Measurements from ENCODE around the gene SRD5A1.

Gene SRD5A1

DNA sequence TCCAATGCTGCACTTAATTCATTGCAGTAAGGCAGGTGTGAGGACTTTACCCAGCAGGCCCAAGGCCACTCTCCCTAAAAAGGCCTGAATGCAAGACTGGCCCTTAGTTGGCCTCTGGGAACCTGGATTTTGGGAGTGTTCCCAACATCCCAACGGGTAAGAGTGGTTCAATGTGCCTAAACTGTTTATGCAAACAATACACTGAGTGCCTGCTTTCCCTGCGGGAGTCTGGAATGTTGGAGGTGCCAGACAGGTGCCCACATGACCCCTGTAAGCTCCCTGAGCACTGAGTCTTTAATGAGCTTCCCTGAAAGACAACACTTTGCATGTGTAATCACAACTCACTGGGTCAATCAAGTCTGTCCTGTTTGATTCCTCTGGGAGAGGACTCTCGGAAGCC is 37.8 kb upstream of the SRD5A1 start:
- no peaks in the 10 kb centered on the region for H3K79me2 ChIP-seq (ENCODE audit: insufficient read depth, low read depth)
- TF ChIP-seq, protein P1, sequence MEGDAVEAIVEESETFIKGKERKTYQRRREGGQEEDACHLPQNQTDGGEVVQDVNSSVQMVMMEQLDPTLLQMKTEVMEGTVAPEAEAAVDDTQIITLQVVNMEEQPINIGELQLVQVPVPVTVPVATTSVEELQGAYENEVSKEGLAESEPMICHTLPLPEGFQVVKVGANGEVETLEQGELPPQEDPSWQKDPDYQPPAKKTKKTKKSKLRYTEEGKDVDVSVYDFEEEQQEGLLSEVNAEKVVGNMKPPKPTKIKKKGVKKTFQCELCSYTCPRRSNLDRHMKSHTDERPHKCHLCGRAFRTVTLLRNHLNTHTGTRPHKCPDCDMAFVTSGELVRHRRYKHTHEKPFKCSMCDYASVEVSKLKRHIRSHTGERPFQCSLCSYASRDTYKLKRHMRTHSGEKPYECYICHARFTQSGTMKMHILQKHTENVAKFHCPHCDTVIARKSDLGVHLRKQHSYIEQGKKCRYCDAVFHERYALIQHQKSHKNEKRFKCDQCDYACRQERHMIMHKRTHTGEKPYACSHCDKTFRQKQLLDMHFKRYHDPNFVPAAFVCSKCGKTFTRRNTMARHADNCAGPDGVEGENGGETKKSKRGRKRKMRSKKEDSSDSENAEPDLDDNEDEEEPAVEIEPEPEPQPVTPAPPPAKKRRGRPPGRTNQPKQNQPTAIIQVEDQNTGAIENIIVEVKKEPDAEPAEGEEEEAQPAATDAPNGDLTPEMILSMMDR (conservative IDR thresholded peaks at IDR 0.05; ENCODE audit: low read depth, low read length), result no peak
- H3K36me3 ChIP-seq (ENCODE audit: insufficient read depth), result no peaks in the 10 kb centered on the region; the same call in 1 of the 2 replicates
- no peaks in the 10 kb centered on the region for H3K27me3 ChIP-seq (ENCODE audit: insufficient read depth, low read depth)
- no peaks in the 10 kb centered on the region for H3K4me1 ChIP-seq (ENCODE audit: low read depth, poor library complexity, severe bottlenecking)
- H3K4me3 ChIP-seq (IDR thresholded peaks at IDR 0.05; ENCODE audit: insufficient read depth, low read depth, low read length), result no peak overlapping the region
- no peak overlapping the region for H3K27ac ChIP-seq
- H3K4me2 ChIP-seq, result no peak overlapping the region
- no peak overlapping the region for H2AFZ ChIP-seq (ENCODE audit: low read depth)
- H4K20me1 ChIP-seq (ENCODE audit: insufficient read depth), result no peaks in the 10 kb centered on the region
- H3K9ac ChIP-seq, result no peak overlapping the region

DNA sequence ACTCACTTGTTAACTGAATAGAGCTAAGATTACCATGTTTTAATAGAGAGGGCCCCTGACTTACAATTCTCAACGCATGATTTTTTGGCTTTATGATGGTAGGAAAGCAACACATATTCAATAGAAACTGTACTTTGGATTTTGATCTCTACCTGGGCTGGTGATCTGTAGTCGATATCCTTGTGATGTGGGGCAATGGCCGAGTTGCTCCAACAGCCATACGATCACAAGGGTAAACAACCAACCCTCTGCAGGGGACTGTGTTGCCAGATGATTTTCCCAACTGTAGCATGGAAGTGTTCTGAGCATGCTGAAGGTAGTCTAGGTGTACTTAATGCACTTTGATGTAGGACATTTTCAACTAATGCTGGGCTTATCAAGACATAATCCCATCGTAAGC is 36.9 kb upstream of the SRD5A1 start:
- H3K4me1 ChIP-seq (ENCODE audit: low read depth, poor library complexity, severe bottlenecking), result no peaks in the 10 kb centered on the region
- H3K36me3 ChIP-seq (ENCODE audit: insufficient read depth), result no peaks in the 10 kb centered on the region; the same call in 1 of the 2 replicates
- no peak overlapping the region for H3K9ac ChIP-seq

DNA sequence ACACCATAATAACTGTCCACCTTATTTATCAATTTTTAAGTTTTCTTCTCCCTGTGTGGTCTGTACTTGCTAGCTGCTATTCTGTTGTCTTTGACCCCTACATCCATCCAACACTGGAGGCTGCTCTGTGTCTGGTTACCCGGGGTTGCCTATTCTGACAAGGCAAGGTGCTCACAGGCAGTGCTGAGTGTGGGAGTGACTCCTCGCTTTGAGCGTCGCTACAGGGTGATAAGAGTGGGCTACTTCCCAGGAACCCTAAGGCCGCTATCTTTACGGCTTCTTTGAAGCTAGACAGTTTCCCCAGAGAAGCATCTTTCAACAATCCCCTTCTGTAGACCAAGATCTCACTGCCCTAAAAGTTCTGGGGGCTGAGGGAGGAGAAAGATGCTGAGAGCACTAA is 35.7 kb upstream of the SRD5A1 start:
- peaks cover 7% of the 10 kb centered on the region; the same call in 1 of the 2 replicates for H3K36me3 ChIP-seq (ENCODE audit: insufficient read depth)
- H3K4me3 ChIP-seq (IDR thresholded peaks at IDR 0.05; ENCODE audit: insufficient read depth, low read depth, low read length), result no peak overlapping the region
- no peaks in the 10 kb centered on the region for H3K4me1 ChIP-seq (ENCODE audit: low read depth, poor library complexity, severe bottlenecking)
- H4K20me1 ChIP-seq (ENCODE audit: insufficient read depth), result no peaks in the 10 kb centered on the region
- no peaks in the 10 kb centered on the region for H3K79me2 ChIP-seq (ENCODE audit: insufficient read depth, low read depth)
- no peak overlapping the region for H3K4me2 ChIP-seq
- H3K27ac ChIP-seq, result no peak overlapping the region
- H3K9ac ChIP-seq, result no peak overlapping the region
- no peaks in the 10 kb centered on the region for H3K27me3 ChIP-seq (ENCODE audit: insufficient read depth, low read depth)
- TF ChIP-seq, protein P1 (conservative IDR thresholded peaks at IDR 0.05; ENCODE audit: low read depth, low read length), result no peak
- H2AFZ ChIP-seq (ENCODE audit: low read depth), result no peak overlapping the region

More for the DNA sequence above, 36.9 kb upstream of the SRD5A1 start:
- Histone ChIP-seq H3K27me3 (ENCODE audit: insufficient read depth, low read depth) (no peaks in the 10 kb centered on the region), H3K79me2 (ENCODE audit: insufficient read depth, low read depth) (no peaks in the 10 kb centered on the region), H2AFZ (ENCODE audit: low read depth) (no peak overlapping the region), H3K4me2 (no peak overlapping the region), H3K4me3 (IDR thresholded peaks at IDR 0.05; ENCODE audit: insufficient read depth, low read depth, low read length) (no peak overlapping the region), H3K27ac (no peak overlapping the region), H4K20me1 (ENCODE audit: insufficient read depth) (no peaks in the 10 kb centered on the region)
- TF ChIP-seq, protein P1 (conservative IDR thresholded peaks at IDR 0.05; ENCODE audit: low read depth, low read length), result no peak

DNA sequence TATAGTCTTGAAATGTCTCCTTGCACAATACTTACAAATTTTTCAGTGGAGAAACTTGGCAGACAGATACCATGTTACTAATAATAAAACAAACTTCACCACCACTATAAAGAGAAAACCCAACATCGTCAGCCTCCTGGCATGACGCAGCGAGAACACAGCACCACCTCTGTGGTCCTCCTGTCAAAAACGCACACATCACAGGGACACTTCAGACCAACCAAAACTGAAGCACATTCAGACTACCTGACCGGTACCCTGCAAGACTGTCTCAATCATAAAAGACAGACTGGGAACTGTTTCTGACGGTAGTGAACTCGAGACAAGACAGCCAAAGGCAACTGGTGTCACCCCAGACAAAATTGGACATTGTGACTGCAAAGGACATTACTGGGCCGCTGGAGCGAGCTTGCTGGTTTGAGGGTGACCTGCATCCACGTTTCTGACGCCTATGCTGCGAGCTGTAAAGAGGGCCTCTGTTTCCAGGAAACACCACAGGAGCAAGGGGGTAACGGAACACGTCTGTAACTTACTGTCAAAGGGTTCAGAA is 34.8 kb upstream of the SRD5A1 start:
- no peak overlapping the region for H3K27ac ChIP-seq
- H2AFZ ChIP-seq (ENCODE audit: low read depth), result no peak overlapping the region
- no peaks in the 10 kb centered on the region for H4K20me1 ChIP-seq (ENCODE audit: insufficient read depth)
- H3K79me2 ChIP-seq (ENCODE audit: insufficient read depth, low read depth), result no peaks in the 10 kb centered on the region
- no peaks in the 10 kb centered on the region for H3K27me3 ChIP-seq (ENCODE audit: insufficient read depth, low read depth)
- TF ChIP-seq, protein P1 (conservative IDR thresholded peaks at IDR 0.05; ENCODE audit: low read depth, low read length), result no peak
- peaks cover 11% of the 10 kb centered on the region; the same call in 1 of the 2 replicates for H3K36me3 ChIP-seq (ENCODE audit: insufficient read depth)
- no peak overlapping the region for H3K9ac ChIP-seq
- no peaks in the 10 kb centered on the region for H3K4me1 ChIP-seq (ENCODE audit: low read depth, poor library complexity, severe bottlenecking)
- no peak overlapping the region for H3K4me3 ChIP-seq (IDR thresholded peaks at IDR 0.05; ENCODE audit: insufficient read depth, low read depth, low read length)
- H3K4me2 ChIP-seq, result no peak overlapping the region
